HG03095 (cell line): ENCODE data around the gene ZEB2.

Experiments
- ATAC-seq: cut with Tn5 transposase; IDR thresholded peaks from one replicate; pipeline ENCODE4 v1.9.1; 2021; ENCODE audit warnings: moderate library complexity; ENCODE audit not compliant: unreplicated experiment

Gene ZEB2

DNA sequence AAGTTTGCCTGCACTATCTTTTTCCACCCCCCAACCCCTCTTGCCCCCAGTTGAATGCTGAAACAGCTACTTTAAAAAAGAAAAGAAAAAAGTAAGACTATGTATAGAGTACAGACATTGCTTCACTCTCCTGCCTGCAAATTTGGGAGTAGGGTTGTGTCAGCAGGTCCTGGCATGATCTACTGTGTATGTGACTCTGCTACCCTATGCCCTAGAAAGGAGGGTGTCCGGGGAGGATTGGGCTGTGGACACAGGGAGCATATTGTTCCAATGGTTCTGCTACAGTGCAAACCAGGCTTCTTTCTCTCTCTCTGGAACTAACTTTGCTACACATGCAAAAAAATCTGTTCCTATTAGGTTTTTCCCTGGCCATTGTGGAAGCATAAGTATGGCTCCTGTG, 9.9 kb upstream of the ZEB2 start:
- ATAC-seq = no peak

DNA sequence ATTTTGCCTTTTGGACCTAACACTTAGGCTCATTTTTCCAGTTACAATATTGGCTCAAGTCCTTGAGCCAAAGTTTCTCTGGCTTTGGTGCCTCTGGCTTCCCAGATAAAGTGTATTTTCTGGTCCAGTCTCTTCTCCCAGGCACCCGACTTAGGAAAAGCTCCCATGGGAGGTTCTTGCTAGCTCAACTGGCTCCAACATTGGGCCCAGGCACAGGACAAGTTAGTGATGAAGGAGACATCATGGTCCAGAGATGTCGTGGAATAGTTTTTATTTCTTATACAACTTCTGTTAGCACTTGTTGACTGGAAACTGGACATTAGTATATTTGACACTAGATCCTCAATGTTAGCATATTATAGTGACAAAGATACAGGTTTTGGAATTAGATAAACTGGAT, 8.2 kb upstream of the ZEB2 start:
- ATAC-seq = no peak

DNA sequence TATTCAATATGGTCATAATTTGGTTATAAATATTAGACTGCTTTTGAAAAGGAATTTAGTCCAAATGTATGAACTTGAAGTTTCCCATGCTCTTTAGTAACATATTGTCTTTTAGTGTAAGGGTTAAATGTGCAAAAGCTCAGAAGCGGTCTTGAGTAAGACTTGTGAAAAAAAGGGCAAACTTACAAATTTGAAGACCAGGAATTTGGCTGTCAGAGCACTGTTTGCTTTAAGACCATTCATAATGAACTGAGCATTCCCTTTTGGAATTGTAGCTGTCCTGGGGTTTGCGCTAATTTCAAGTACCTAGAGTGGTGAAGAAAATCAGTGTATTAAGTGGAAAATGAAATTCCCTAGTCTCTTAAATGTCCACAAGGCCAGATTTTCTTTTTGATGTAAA, 6.9 kb upstream of the ZEB2 start:
- no peak for ATAC-seq

DNA sequence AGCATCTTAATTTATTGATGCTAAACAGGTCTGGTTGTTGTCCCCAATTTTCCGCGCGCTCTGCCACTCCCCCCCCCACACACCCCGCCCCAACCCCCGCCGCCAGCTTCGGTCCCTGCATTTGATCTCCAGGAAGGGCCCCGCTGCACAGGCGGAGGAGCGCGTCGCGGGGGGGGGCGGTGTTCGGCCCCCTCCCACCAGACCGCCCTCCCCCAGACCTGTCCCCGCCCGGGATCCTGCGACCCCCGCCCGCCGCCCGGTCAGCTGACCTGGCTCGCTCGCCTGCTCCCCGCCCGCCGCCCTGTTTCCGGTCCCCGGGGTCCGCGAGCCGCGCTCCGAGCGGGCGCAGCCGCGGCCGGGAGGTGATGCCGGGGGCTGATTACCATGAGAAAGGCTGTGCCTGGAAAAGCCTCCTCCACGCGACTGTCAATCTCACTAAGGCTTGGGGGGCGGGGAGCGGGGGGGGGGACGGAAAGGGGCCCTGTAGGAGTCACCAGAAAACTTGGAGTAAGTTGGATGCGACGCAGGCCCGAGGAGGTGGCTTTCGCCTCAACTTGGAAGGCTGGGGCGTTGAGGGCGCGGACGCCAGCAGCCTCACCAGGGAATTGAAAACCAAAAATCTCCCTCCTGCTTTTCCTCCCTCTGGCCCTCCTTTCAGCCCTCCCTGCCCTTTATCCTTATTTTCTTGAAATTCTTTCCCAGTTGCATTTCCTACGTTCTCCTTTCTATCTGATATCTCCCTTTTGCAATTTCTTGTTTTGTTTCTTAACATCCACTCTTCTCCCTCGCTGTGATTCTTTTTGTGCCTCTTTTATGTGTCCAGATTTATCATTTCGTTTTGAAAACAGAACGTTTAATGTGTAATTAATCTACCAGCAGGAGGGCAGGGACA, 4.4 kb upstream of the ZEB2 start:
- no peak for ATAC-seq

DNA sequence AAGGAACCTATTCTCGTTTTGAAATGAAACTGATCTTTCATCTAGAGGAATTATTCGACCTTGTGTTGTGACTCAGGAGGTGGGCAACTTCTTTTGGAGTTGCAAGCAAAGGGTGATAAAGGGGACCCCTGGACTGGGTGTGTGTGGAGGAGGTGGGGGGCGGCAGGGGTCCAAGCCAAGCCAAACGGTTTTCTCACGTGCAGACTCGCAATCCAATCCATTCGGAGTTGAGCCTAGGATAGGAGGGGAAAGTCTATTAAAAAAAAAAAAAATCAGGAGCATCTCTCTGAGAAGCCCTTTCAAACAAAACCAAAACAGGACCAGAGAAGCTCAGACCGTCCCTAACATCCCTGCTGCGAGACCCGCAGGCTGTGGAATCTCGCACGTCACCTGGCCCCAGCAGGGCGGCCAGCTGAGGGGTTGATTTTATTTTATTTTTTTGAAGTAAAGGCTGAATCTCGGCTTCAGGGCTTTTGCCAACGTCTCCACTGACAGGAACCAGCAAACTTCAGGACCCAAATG, 3.7 kb upstream of the ZEB2 start:
- no peak for ATAC-seq

DNA sequence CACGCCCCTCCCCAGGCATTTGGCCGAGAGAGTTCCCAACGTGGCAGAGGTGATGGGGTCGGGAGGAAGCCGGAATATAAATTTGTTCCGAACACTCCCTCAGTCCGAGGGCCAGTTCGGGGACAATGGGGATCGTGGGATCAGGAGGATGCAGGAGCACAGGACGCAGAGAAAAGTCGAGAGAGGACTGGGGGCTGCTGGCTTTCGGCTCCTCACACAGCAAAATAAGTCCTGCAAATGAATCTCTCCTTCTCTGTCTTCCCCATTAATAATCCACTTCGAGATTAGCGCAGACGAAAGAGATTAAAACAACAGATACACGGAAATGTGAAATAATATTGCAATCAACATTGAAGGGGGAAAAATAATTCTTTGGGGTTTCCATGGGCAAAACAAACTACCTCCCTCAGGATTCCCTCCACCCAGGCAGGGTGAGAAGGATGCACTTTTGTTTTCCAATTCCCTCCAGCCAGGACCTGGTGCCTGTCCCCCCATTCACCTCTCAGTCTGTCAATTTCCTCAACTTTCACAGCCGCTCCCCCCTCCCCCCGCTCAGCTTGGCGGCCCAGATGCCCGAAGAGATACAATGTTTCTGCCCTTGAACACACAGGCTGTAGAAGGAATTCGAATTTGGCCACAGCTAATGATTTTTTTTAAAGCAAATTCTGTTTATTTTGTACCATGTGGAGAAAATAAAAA, 3.1 kb upstream of the ZEB2 start:
- ATAC-seq = no peak

DNA sequence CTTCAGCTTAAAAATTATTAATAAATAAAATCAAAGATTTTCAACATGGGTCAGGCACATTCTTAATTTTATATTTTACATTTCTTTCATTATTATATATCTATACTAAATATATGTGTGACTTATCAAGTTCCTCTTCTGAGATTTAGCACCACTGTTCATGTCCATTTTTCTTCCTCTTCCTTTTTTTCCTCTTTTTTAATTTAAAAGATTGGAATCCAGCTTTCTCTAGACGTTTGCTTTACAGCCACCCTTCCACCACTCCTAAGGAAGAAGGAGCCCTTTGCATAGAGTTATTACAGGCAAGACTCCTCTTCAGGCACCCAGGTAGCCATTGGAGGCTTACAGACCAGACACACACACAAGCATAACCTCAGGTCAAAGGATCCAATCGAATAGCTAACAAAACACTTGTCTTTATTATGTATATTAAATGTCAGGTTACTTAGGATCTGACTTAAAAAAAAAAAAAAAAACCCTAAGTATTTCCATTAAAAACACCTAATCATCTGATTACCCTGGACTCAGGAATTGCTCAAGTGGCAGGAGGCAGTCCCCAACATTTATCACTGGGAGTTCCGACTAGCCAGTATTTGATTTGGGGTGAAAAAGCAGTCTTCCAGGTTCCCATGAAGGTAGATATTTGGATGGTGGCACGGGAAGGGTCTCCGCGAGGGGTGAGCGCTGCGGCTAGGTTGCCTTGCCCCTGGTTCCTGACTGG, 2.4 kb upstream of the ZEB2 start:
- no peak for ATAC-seq

DNA sequence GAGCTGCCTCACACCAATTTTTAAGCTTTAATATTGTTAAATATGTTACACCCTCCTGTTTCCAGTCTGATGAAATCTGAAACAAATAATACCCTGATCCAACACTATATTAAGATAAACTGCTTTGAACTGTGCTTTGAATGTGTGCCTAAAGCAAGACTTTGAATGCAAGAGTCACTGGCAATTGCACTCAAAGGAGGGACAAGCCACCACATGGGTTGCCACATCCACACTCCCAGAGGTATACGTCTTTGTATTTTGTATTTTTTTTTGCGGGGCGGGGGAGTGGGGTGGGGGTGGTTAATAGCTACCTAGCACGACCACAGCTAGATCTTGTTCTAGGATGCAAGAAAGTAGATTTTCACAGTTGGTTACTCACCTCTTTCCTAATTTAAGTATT, 1.8 kb upstream of the ZEB2 start:
- no peak for ATAC-seq

DNA sequence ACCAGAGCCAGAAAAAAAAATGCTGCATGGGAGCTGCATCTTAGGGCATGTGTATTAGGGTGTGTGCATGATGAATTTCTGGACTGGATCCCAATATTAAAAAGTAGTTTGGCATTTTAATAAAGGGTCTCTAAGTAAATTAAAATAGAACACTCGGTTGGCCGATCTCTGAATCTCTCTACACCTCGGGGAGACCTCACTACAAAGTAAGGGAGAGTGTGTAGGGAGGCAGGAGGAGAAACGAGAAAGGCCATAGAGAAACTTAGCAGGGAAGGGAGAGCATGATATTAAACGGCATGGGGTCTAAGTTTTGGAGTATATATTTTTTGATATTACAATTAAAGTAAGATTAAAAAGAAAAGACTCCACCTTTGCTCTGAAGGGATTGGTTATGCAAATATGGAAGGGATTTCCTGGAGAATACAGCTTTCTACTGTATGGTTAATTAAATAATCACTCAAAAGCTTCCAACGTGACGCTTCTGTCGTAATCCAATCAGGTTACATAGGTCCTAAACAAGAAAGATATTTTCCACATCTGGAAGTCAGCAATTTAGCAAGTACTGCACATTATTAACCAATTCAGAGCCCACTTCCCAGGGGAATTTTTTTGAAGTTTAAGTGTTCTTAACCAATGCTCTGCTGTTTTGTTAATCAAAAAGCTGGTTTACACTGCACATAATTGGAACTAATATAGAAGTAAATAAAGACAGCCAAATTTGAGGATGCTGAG, 1.0 kb upstream of the ZEB2 start:
- ATAC-seq = no peak

DNA sequence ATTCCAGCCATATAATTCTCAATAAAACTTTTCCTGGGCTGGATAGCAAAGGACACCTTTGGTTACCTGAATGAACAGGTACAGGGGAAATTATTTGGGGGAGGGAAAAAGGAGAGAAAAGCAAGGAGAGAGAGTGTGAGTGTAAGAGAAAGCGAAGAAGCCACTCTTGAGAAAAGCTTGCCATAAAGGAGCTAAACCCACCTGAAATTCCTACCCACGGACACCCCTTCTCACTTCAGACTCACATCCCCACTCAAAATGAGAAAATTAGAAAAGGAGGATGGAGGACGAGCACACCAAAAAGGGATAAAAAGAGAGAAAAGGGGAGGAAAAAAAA, 354 bp downstream of the ZEB2 start:
- no peak for ATAC-seq

DNA sequence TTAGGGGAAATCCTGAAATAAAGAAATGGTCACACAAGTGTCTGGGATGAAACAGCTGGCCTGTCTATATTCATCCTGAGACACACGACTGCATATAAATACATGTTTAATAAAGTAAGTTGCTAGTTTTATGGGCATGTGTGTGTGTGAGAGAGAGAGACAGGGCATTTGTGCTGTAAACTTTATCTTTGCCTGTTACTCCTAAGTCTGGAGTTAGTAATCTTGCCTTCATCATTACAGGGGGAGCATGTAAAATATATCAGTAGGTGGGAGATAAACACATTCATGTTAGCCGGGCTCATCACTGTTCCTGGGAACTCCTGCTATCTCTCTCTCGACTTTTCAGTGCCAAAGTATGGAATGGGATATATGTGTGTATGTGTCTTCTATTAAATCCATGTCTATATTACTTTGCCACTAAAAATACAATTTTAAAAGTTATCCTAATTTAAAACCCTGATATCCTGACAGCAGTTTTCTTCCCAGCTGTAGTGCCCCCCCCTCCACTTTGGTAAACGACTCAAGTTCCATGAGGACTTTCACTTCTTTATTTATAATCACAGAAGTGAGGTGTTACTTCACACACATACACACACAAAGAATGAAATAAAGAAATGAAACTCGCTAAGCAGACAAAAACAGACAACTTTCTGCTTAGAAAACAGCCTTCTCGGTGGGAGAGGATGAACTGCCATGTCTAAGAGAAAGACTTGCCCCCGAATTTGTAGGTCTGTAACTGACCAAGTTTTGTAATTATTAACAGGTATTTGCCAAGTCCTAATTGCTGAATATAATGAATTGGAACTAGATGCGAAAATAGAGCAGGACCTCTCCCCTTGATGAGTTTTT, 947 bp downstream of the ZEB2 start:
- ATAC-seq = peak; percentile 49

DNA sequence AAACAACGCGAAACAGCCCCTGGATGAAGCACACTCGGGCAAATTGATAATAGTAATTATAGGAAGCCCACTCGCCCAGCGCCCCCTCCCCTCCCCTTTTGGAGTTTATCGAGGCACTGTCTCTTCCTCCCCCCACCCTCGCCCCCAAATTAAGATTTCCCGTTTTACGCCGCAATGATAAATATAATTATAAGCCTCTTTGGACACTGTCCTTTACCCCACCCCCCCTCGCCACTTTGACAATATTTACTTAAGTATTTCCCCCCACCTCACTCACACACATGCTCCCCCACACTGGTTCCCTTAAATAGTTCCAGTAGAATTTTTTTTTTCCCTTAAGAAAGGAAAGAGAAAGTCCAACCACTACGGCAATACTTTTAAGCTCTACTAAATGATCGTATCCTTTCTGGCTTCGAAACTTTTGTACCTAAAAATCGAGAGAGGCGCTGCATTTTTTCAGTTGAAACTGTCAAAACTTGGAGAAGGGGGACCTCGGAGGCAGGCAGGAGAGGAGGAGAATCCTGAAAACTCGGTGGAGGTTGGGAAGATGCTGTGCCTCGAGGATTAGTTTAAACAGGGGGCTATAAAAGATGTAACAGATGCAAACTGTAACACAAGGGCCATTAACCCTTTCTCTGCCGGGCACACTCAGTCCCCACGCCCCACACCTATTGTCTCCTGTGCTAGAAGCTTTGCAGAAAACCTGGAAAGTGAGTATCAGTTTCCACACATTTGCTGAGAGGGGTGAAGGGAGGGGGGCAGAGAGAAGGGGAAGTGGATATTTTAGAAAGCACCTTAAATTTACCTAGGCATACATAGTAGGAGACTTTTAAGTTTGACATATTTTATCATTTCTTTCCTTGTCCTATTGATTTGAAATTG, 1.8 kb downstream of the ZEB2 start:
- ATAC-seq = no peak

DNA sequence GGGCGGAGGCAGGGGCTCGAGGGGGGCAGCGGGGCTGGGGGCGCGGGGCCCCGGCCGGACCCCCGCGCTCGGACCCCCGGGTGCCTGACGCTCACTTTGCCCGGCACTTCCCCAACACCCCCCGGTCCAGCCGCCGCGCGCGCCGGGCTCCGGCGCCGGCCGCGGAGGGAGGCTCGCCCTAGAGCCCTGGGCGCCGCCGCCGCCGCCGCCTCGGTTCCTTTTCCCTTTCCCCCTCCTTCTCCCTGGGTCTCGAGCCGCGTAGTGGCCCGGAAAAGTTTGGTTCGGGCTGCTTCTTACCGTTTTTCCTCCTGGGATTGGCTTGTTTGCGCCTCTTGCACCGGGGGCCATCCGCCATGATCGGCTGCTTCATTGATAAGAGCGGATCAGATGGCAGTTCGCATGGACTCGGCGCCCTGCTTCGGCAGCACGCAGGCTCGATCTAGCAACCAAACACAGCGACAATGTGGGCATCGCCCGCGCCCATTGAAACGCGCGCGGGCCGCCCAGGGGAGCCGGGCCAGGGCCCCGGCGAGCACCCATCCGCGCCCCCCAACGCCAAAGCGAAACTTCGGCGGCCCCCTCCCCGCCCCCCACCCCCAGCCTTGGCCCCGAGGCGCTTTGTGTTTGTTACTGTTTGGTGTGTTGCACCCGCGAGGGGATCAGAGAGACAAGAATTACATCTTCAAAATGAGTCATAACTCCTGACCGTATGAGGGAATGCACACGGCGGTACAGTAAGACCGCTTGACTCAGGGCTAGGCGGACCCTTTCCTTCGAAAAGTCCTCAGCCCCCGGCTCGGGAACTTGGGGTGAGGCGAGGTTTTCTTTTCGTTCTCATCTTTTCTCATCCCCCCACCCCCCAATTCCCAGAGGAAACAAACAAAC, 2.7 kb downstream of the ZEB2 start:
- ATAC-seq = peak; percentile 53

DNA sequence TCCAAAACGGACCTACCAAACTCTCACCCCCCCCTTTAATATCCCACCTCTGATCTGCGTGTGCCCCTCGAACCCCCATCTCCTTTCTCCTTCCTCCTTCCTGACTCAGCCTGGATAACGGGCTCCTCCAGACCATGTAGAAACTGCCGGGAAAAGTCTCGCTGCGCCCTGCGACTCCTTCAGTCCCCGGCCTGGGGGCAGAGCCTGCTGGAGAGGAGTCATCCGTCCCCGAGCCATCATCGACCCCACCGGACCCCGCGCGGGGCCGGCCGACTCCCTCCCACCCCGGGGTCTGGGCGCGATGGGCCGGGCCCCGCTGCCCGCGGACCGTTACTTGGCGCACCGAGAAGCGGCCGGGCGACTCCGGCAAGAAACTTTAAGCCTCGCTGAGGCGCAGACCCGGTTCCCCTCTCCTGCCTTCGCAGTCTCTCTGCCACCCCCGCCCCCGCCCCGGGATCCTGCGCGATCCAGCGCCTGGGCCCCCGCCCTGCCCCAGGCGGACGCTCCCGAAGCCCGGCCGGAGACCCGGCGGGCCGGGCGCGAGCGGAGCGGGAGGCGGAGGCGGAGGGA, 3.4 kb downstream of the ZEB2 start:
- ATAC-seq = peak; percentile 14

DNA sequence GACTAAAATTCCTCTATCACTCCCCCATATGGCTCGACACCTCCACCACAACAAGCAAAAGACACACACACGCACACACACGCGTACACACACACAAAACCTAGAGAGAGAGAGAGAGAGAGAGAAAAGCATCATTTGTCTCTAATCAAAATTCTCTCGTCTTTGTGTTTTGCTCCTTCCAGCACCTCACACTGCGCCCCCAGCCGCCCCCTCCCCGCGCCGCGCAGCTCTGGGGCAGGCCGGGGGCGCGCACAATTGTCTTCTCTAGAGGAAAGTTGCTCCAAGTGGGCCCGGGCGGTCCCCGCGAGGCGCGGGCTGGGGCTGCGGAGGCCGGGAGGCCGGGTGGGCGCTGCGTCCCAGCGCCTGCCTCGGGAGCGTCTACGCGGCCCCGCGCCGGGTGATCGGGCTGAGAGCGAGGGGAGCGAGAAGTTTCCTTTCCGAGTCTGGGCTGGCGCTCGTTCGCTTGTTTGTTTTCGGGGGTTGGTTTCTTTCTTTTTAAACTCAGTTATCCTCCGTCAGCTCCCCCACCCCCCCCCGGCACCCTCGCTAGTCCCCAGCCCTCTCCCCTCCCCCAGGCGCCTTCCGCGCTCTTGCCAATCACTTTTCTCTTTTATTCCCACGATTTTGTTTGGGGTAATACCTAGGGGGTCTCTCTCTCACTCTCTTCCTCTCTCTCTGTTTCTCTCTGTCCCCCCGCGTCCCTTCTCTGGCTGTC, 4.1 kb downstream of the ZEB2 start:
- no peak for ATAC-seq

DNA sequence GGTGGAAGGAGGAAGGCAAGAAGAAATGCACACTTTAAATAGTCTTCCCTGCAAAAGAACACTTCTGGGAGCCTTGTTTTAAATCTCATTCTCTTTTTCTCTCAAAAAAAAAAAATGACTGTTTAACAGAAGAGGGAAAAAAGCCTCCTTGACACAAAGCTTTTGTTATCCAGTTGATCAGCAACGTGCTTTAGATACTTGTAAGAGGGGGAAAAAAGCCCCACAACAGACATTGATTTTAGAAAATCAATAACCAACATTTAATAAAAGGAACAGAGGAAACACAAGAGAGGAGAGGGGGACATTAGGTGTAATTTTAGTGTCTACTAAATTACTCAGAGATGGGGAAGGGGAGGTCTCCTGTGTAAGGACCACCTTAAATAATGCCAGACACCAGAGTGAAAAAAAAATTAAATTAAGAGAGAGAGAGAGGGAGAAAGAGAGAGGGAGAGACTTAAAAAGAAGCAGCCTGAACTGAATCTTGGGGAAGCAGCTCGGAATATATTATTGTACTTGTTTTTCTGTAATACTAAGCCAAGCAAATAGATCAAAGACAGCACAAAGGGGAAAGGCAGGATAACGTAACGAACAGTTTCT, 4.7 kb downstream of the ZEB2 start:
- ATAC-seq = no peak

DNA sequence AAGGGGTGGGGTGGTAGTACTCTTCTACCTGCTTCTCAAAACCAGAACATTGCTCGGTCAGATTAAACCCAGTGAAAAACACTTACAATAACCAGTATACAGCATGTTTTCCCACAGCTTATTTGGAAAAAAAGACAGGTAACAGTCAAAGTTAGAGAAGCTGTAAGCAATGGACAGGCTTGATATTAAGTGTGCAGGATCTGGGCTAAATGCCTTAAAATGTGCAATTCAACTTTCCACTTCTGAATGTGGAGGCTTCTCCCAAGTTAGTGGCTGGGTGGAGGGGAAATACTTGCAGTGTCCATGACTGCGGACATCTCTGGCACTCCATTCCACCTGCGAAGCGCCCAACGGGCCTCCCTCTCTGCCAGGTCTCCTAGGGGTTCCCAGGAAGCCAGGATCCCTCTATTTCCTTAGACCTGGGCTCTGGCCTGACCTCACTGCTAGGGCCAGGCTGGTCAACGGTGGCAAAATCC, 5.3 kb downstream of the ZEB2 start:
- ATAC-seq = no peak
